Smooth muscle cell (in vitro differentiated cells): Measurements from ENCODE around the gene DMXL1. TPM values are rescaled to one million over a fixed set of nuclear protein-coding genes. Genes with fewer than 3 reads are reported as not detected.

Experiments used
- DNase-seq: peaks from one replicate; lab custom pipeline; 2025; ENCODE audit not compliant: unreplicated experiment; lab: John Stamatoyannopoulos, UW
- H2AFZ ChIP-seq: fragments of 200-600 bp; sonication (generic); 2 replicates; pipeline ENCODE4 v1.6.0; 2016; ENCODE audit warnings: antibody characterized with exemption, low read depth, mild to moderate bottlenecking
- H3F3A ChIP-seq: fragments of 200-600 bp; sonication (generic); 2 replicates; pipeline ENCODE4 v1.6.0; 2017; ENCODE audit warnings: antibody characterized with exemption, low read depth
- H3K27ac ChIP-seq: fragments of 200-600 bp; sonication (generic); 2 replicates; pipeline ENCODE4 v1.5.1; 2016; ENCODE audit warnings: low read depth, mild to moderate bottlenecking
- H3K27me3 ChIP-seq: fragments of 200-600 bp; sonication (generic); 2 replicates; pipeline ENCODE4 v1.6.1; 2016; ENCODE audit warnings: low read depth, mild to moderate bottlenecking
- H3K36me3 ChIP-seq: fragments of 200-600 bp; sonication (generic); 2 replicates; pipeline ENCODE4 v1.5.1; 2016; ENCODE audit warnings: low read depth
- H3K4me1 ChIP-seq: fragments of 200-600 bp; sonication (generic); 2 replicates; pipeline ENCODE4 v1.5.1; 2016; ENCODE audit warnings: low read depth
- H3K4me2 ChIP-seq: fragments of 200-600 bp; sonication (generic); 2 replicates; pipeline ENCODE4 v1.6.0; 2016; ENCODE audit warnings: mild to moderate bottlenecking
- H3K4me3 ChIP-seq: fragments of 200-600 bp; sonication (generic); 2 replicates; pipeline ENCODE4 v1.5.1; 2016; ENCODE audit warnings: mild to moderate bottlenecking
- H3K79me2 ChIP-seq: fragments of 200-600 bp; sonication (generic); 2 replicates; pipeline ENCODE4 v1.6.0; 2016; ENCODE audit warnings: low read depth, mild to moderate bottlenecking
- H3K9ac ChIP-seq: fragments of 200-600 bp; sonication (generic); 2 replicates; pipeline ENCODE4 v1.6.0; 2016; ENCODE audit warnings: low read depth
- H3K9me3 ChIP-seq: fragments of 200-600 bp; sonication (generic); replicated peaks from 2 replicates; pipeline ENCODE4 v1.5.1; 2016; ENCODE audit warnings: low read depth
- H4K20me1 ChIP-seq: fragments of 200-600 bp; sonication (generic); 2 replicates; pipeline ENCODE4 v1.6.0; 2016; ENCODE audit warnings: low read depth
- WGBS: methylation state at CpG from one replicate; pipeline ENCODE4 v1.1.7; 2016; ENCODE audit warnings: low lambda C conversion rate; 5-methylcytosine and 5-hydroxymethylcytosine counted together
- polyA plus RNA-seq: library from polyadenylated mRNA; unstranded; fragments of >200 nt; fragmentation: Nextera tagmentation; extraction: Ambion mirVana; gene quantifications from 2 replicates; pipeline ENCODE4 v1.2.1, GENCODE V29; 2016
- total RNA-seq: library from RNA; depleted of rRNA; stranded (reverse); fragments of >200 nt; gene quantifications from 2 replicates; pipeline ENCODE4 v1.2.3, GENCODE V29; 2014
- TF ChIP-seq, protein P1 (sequence below): fragments of 200-600 bp; sonication (generic); IDR thresholded peaks from 2 replicates; pipeline ENCODE4 v1.5.1; 2017; ENCODE audit warnings: borderline replicate concordance, mild to moderate bottlenecking, antibody characterized with exemption; ENCODE audit not compliant: insufficient read depth, poor library complexity, severe bottlenecking

The DMXL1 gene
- total and polyA plus RNA-seq, 2 experiments from 2014 or later = 9.6 to 76.0 TPM

DNA sequence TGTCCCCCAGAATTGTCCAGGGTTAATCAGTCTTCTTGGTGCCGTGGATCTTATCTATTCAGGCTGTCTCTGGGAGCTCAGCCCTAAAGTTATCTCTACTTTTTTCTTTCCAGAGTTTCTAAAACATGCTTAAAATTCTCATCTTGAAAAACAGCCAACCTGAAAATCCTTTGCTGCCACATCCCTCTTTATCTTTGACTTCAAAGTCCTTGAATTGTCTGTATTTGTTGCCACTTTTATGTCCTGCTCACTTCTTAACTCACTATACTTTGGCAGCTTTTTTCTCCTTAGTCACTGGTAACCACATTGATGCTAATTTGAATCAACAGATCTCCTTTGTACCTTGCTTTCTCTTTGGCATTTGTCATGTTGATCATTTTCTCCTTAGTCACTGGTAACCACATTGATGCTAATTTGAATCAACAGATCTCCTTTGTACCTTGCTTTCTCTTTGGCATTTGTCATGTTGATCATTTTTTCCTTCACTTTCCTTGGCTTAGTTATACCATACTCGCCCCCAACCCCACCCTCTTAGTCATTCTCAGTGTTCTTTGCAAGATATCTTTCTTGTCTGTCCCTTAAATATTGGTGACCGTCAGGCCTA, 8.5 kb downstream of the DMXL1 start:
- H2AFZ ChIP-seq = no peak overlapping the region
- peaks cover 6% of the 10 kb centered on the region for H3F3A ChIP-seq
- 32% methylated on average over 3 of the region's 3 CpGs for WGBS
- H3K4me1 ChIP-seq = peaks cover 17% of the 10 kb centered on the region
- no peak for DNase-seq
- no peaks in the 10 kb centered on the region for H3K36me3 ChIP-seq
- H3K79me2 ChIP-seq = peaks cover 79% of the 10 kb centered on the region
- H3K4me3 ChIP-seq = no peak overlapping the region
- no peaks in the 10 kb centered on the region for H3K9me3 ChIP-seq
- no peaks in the 10 kb centered on the region for H3K27me3 ChIP-seq
- peaks cover 44% of the 10 kb centered on the region for H4K20me1 ChIP-seq
- H3K27ac ChIP-seq = peak overlapping the region; percentile 75
- TF ChIP-seq, protein P1, sequence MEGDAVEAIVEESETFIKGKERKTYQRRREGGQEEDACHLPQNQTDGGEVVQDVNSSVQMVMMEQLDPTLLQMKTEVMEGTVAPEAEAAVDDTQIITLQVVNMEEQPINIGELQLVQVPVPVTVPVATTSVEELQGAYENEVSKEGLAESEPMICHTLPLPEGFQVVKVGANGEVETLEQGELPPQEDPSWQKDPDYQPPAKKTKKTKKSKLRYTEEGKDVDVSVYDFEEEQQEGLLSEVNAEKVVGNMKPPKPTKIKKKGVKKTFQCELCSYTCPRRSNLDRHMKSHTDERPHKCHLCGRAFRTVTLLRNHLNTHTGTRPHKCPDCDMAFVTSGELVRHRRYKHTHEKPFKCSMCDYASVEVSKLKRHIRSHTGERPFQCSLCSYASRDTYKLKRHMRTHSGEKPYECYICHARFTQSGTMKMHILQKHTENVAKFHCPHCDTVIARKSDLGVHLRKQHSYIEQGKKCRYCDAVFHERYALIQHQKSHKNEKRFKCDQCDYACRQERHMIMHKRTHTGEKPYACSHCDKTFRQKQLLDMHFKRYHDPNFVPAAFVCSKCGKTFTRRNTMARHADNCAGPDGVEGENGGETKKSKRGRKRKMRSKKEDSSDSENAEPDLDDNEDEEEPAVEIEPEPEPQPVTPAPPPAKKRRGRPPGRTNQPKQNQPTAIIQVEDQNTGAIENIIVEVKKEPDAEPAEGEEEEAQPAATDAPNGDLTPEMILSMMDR = no peak
- no peak overlapping the region for H3K9ac ChIP-seq
- H3K4me2 ChIP-seq = peak overlapping the region; percentile 78

GRCh38 chr5:119080936-119081335, 10.0 kb downstream of the DMXL1 start:
- no peak overlapping the region for H3K4me2 ChIP-seq
- no peak overlapping the region for H3K27ac ChIP-seq
- H3K36me3 ChIP-seq = no peaks in the 10 kb centered on the region
- H3K9me3 ChIP-seq = no peaks in the 10 kb centered on the region
- H3K79me2 ChIP-seq = peaks cover 79% of the 10 kb centered on the region
- TF ChIP-seq, protein P1 = no peak
- H4K20me1 ChIP-seq = peaks cover 50% of the 10 kb centered on the region
- peaks cover 6% of the 10 kb centered on the region for H3F3A ChIP-seq
- peaks cover 17% of the 10 kb centered on the region for H3K4me1 ChIP-seq
- H2AFZ ChIP-seq = no peak overlapping the region
- no peaks in the 10 kb centered on the region for H3K27me3 ChIP-seq
- DNase-seq = no peak
- H3K4me3 ChIP-seq = no peak overlapping the region
- H3K9ac ChIP-seq = no peak overlapping the region
- WGBS = 64% methylated on average over 1 of the region's 1 CpG

DNA sequence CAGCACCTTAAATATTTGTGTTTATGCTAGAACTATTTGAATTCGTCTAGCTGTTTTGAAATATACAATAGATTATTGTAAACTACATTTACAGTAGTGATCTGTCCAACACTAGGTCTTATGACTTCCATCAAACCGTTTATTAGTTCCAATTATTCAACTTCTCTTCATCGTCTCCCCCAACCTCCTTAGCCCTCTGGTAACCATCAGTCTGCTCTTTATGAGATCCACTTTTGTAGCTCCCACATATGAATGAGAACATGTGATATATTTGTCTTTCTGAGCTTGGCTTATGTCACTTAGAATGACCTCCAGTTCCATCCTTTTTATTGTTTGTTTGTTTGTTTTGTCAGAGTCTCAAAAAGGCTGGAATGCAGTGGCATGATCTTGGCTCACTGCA, 11.8 kb downstream of the DMXL1 start:
- no peak for DNase-seq
- H3K4me2 ChIP-seq = no peak overlapping the region
- 91% methylated on average over 3 of the region's 3 CpGs for WGBS
- peaks cover 80% of the 10 kb centered on the region for H3K79me2 ChIP-seq
- H3K4me3 ChIP-seq = no peak overlapping the region
- H3K27ac ChIP-seq = no peak overlapping the region
- H3K9ac ChIP-seq = no peak overlapping the region
- H3K9me3 ChIP-seq = no peaks in the 10 kb centered on the region
- TF ChIP-seq, protein P1 = no peak
- peaks cover 6% of the 10 kb centered on the region for H3F3A ChIP-seq
- H4K20me1 ChIP-seq = peaks cover 61% of the 10 kb centered on the region
- H3K4me1 ChIP-seq = peaks cover 17% of the 10 kb centered on the region
- no peak overlapping the region for H2AFZ ChIP-seq
- H3K36me3 ChIP-seq = no peaks in the 10 kb centered on the region
- no peaks in the 10 kb centered on the region for H3K27me3 ChIP-seq

DNA sequence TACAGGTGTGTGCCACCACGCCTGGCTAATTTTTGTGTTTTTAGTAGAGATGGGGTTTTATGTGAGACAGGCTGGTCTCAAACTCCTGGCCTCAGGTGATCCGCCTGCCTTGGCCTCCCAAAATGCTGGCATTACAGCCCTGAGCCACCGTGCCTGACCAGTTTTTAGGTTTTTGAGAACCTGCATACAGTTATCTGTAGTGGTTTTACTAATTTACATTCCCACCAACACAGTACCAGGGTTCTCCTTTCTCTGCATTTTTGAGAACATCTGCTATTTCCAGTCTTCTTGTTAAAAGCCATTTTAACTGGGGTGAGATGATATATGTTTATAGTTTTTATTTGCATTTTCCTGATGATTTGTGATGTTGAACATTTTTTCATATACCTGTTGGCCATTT, 12.8 kb downstream of the DMXL1 start:
- Histone ChIP-seq H3K4me3 (no peak overlapping the region), H3K36me3 (no peaks in the 10 kb centered on the region), H3K79me2 (peaks cover 81% of the 10 kb centered on the region), H2AFZ (no peak overlapping the region), H3F3A (peaks cover 6% of the 10 kb centered on the region), H3K4me1 (peaks cover 15% of the 10 kb centered on the region), H3K9ac (no peak overlapping the region), H3K9me3 (no peaks in the 10 kb centered on the region), H3K27ac (no peak overlapping the region), H4K20me1 (peaks cover 61% of the 10 kb centered on the region), H3K4me2 (no peak overlapping the region), H3K27me3 (no peaks in the 10 kb centered on the region)
- TF ChIP-seq, protein P1 = no peak
- WGBS = 94% methylated on average over 3 of the region's 3 CpGs
- no peak for DNase-seq
